ENCODE results near the gene REXO1.
A peak's percentile ranks its signal among the peaks of the same experiment; 100 is the strongest.

Gene REXO1

GRCh38 chr19:1849132-1849474 lies 820 bp upstream of the REXO1 start:
- FAIRE-seq (no peak), DNase-seq (ENCODE audit: insufficient read length, low spot score) (no peak)
- no peak for TF ChIP-seq SPI1 (IDR thresholded peaks at IDR 0.05; ENCODE audit: low read depth, low read length)
- TF ChIP-seq POLR2A (IDR thresholded peaks at IDR 0.05; ENCODE audit: low read depth, low read length): no peak
- no peak for TF ChIP-seq PAX5 (IDR thresholded peaks at IDR 0.05; ENCODE audit: insufficient read depth, low read length, severe bottlenecking)
- TF ChIP-seq POU2F2 (IDR thresholded peaks at IDR 0.05; ENCODE audit: low read depth, low read length): no peak
- TF ChIP-seq TAF1 (IDR thresholded peaks at IDR 0.05; ENCODE audit: low read depth, low read length): no peak
- TF ChIP-seq POLR2AphosphoS5 (IDR thresholded peaks at IDR 0.05; ENCODE audit: low read depth, low read length): no peak

- no peak for TF ChIP-seq POU2F2 (IDR thresholded peaks at IDR 0.05; ENCODE audit: low read depth, low read length)
- no peak; the same call in 1 of the 2 replicates for TF ChIP-seq POLR2AphosphoS5 (IDR thresholded peaks at IDR 0.05; ENCODE audit: low read depth, low read length)
- TF ChIP-seq SPI1 (IDR thresholded peaks at IDR 0.05; ENCODE audit: low read depth, low read length): no peak
- no peak for TF ChIP-seq POLR2A (IDR thresholded peaks at IDR 0.05; ENCODE audit: low read depth, low read length)
- no peak for TF ChIP-seq PAX5 (IDR thresholded peaks at IDR 0.05; ENCODE audit: insufficient read depth, low read length, severe bottlenecking)
- no peak for TF ChIP-seq TAF1 (IDR thresholded peaks at IDR 0.05; ENCODE audit: low read depth, low read length)
- no peak for DNase-seq (ENCODE audit: insufficient read length, low spot score)
- peak; percentile 78 for FAIRE-seq
These were observed 442 bp downstream of the REXO1 start for GRCh38 chr19:1847684-1848398.

- FAIRE-seq (peak; percentile 72), DNase-seq (ENCODE audit: insufficient read length, low spot score) (no peak)
- no peak for TF ChIP-seq POLR2A (IDR thresholded peaks at IDR 0.05; ENCODE audit: low read depth, low read length)
- no peak for TF ChIP-seq SPI1 (IDR thresholded peaks at IDR 0.05; ENCODE audit: low read depth, low read length)
- TF ChIP-seq POU2F2 (IDR thresholded peaks at IDR 0.05; ENCODE audit: low read depth, low read length): no peak
- TF ChIP-seq PAX5 (IDR thresholded peaks at IDR 0.05; ENCODE audit: insufficient read depth, low read length, severe bottlenecking): no peak
- no peak for TF ChIP-seq TAF1 (IDR thresholded peaks at IDR 0.05; ENCODE audit: low read depth, low read length)
- TF ChIP-seq POLR2AphosphoS5 (IDR thresholded peaks at IDR 0.05; ENCODE audit: low read depth, low read length): no peak
These were observed 967 bp downstream of the REXO1 start for GRCh38 chr19:1847348-1847683.

GRCh38 chr19:1846517-1847204 lies 1.6 kb downstream of the REXO1 start:
- DNase-seq (ENCODE audit: insufficient read length, low spot score) (no peak), FAIRE-seq (no peak)
- TF ChIP-seq TAF1 (IDR thresholded peaks at IDR 0.05; ENCODE audit: low read depth, low read length) (no peak), PAX5 (IDR thresholded peaks at IDR 0.05; ENCODE audit: insufficient read depth, low read length, severe bottlenecking) (no peak), SPI1 (IDR thresholded peaks at IDR 0.05; ENCODE audit: low read depth, low read length) (no peak), POLR2AphosphoS5 (IDR thresholded peaks at IDR 0.05; ENCODE audit: low read depth, low read length) (no peak), POLR2A (IDR thresholded peaks at IDR 0.05; ENCODE audit: low read depth, low read length) (no peak), POU2F2 (IDR thresholded peaks at IDR 0.05; ENCODE audit: low read depth, low read length) (no peak)

- DNase-seq (ENCODE audit: insufficient read length, low spot score) (no peak), FAIRE-seq (no peak)
- TF ChIP-seq SPI1 (IDR thresholded peaks at IDR 0.05; ENCODE audit: low read depth, low read length) (no peak), TAF1 (IDR thresholded peaks at IDR 0.05; ENCODE audit: low read depth, low read length) (no peak), POLR2A (IDR thresholded peaks at IDR 0.05; ENCODE audit: low read depth, low read length) (no peak), POU2F2 (IDR thresholded peaks at IDR 0.05; ENCODE audit: low read depth, low read length) (no peak), PAX5 (IDR thresholded peaks at IDR 0.05; ENCODE audit: insufficient read depth, low read length, severe bottlenecking) (no peak), POLR2AphosphoS5 (IDR thresholded peaks at IDR 0.05; ENCODE audit: low read depth, low read length) (no peak)
These were observed 2.6 kb downstream of the REXO1 start for GRCh38 chr19:1845642-1846041.

GRCh38 chr19:1845125-1845515 lies 3.2 kb downstream of the REXO1 start:
- no peak for DNase-seq (ENCODE audit: insufficient read length, low spot score)
- TF ChIP-seq POU2F2 (IDR thresholded peaks at IDR 0.05; ENCODE audit: low read depth, low read length) (no peak), SPI1 (IDR thresholded peaks at IDR 0.05; ENCODE audit: low read depth, low read length) (no peak), PAX5 (IDR thresholded peaks at IDR 0.05; ENCODE audit: insufficient read depth, low read length, severe bottlenecking) (no peak), POLR2A (IDR thresholded peaks at IDR 0.05; ENCODE audit: low read depth, low read length) (no peak), TAF1 (IDR thresholded peaks at IDR 0.05; ENCODE audit: low read depth, low read length) (no peak), POLR2AphosphoS5 (IDR thresholded peaks at IDR 0.05; ENCODE audit: low read depth, low read length) (no peak)
- no peak for FAIRE-seq

- no peak for FAIRE-seq
- no peak for DNase-seq (ENCODE audit: insufficient read length, low spot score)
- no peak for TF ChIP-seq POLR2A (IDR thresholded peaks at IDR 0.05; ENCODE audit: low read depth, low read length)
- no peak for TF ChIP-seq PAX5 (IDR thresholded peaks at IDR 0.05; ENCODE audit: insufficient read depth, low read length, severe bottlenecking)
- TF ChIP-seq TAF1 (IDR thresholded peaks at IDR 0.05; ENCODE audit: low read depth, low read length): no peak
- TF ChIP-seq POU2F2 (IDR thresholded peaks at IDR 0.05; ENCODE audit: low read depth, low read length): no peak
- no peak for TF ChIP-seq SPI1 (IDR thresholded peaks at IDR 0.05; ENCODE audit: low read depth, low read length)
- TF ChIP-seq POLR2AphosphoS5 (IDR thresholded peaks at IDR 0.05; ENCODE audit: low read depth, low read length): no peak
These were observed 3.7 kb downstream of the REXO1 start for GRCh38 chr19:1844513-1845124.

GRCh38 chr19:1843646-1844394 lies 4.5 kb downstream of the REXO1 start:
- no peak for FAIRE-seq
- no peak for TF ChIP-seq POLR2AphosphoS5 (IDR thresholded peaks at IDR 0.05; ENCODE audit: low read depth, low read length)
- no peak for TF ChIP-seq SPI1 (IDR thresholded peaks at IDR 0.05; ENCODE audit: low read depth, low read length)
- no peak for TF ChIP-seq POU2F2 (IDR thresholded peaks at IDR 0.05; ENCODE audit: low read depth, low read length)
- no peak for TF ChIP-seq PAX5 (IDR thresholded peaks at IDR 0.05; ENCODE audit: insufficient read depth, low read length, severe bottlenecking)
- TF ChIP-seq POLR2A (IDR thresholded peaks at IDR 0.05; ENCODE audit: low read depth, low read length): no peak
- no peak for TF ChIP-seq TAF1 (IDR thresholded peaks at IDR 0.05; ENCODE audit: low read depth, low read length)

More at GRCh38 chr19:1843646-1844394, 4.5 kb downstream of the REXO1 start:
- DNase-seq (ENCODE audit: insufficient read length, low spot score): no peak

All from GM12891 (cell line).